SU-DHL-6 (cell line): ENCODE measurements around the gene UQCR10.

Experiments
- CTCF ChIP-seq: fragments of 200-600 bp; sonication (generic); IDR thresholded peaks from one replicate; pipeline ENCODE4 v1.5.1; 2017; ENCODE audit warnings: antibody characterized with exemption, mild to moderate bottlenecking, low read length, moderate library complexity; ENCODE audit not compliant: insufficient read depth, poor library complexity, severe bottlenecking
- EZH2phosphoT487 ChIP-seq: fragments of 200-600 bp; sonication (generic), shearing (Covaris generic); conservative IDR thresholded peaks from 2 replicates; pipeline ENCODE4 v1.6.1; 2018; ENCODE audit warnings: mild to moderate bottlenecking, antibody characterized with exemption, low read length, moderate library complexity, mixed read lengths

- no peak for TF ChIP-seq CTCF
- no peak for TF ChIP-seq EZH2phosphoT487
These were observed 30.2 kb downstream of the UQCR10 start for GRCh38 chr22:29797351-29797750.
